SH-SY5Y (cell line): ENCODE measurements around the gene SLITRK1.

Experiments
- GATA2 ChIP-seq: IDR thresholded peaks from 2 replicates; pipeline ENCODE4 v1.6.1; 2011; ENCODE audit warnings: mild to moderate bottlenecking, low read depth, low read length
- GATA3 ChIP-seq: IDR thresholded peaks from 2 replicates; pipeline ENCODE4 v1.6.1; 2011; ENCODE audit warnings: low read depth, mild to moderate bottlenecking, low read length, moderate library complexity

GRCh38 chr13:83880275-83881139, 1.8 kb downstream of the SLITRK1 start:
- TF ChIP-seq GATA3 (no peak), GATA2 (no peak)
